GM12878 (cell line): Measurements from ENCODE around the gene LYZ. TPM values are rescaled to one million over a fixed set of nuclear protein-coding genes. Genes with fewer than 3 reads are reported as not detected.

ENCODE experiments used
- ATAC-seq: fragments of 200-7000 bp; cut with Tn5 transposase; 3 replicates; pipeline ENCODE4 v1.9.1; 2020; ENCODE audit warnings: mild to moderate bottlenecking, moderate library complexity
- BruUV-seq: library from RNA; stranded (reverse); fragments of 400-500 nt; replicated peaks from 2 replicates; lab custom pipeline; 2021; lab: Mats Ljungman, UMichigan
- CTCF ChIA-PET: fragments of 300-600 bp; sonication (Branson Sonifier 250); formaldehyde crosslinking; extraction: SDS; loops from one replicate; lab custom pipeline; 2021; ENCODE audit warnings: inconsistent platforms; lab: Yijun Ruan, JAX
- POLR2A ChIA-PET: fragments of 350-600 bp; formaldehyde crosslinking; extraction: SDS; loops from one replicate; lab custom pipeline; 2021; ENCODE audit warnings: inconsistent platforms; lab: Charles Lee
- RAD21 ChIA-PET: fragments of 300-600 bp; sonication (Branson Sonifier 250); formaldehyde crosslinking; loops from one replicate; lab custom pipeline; 2023; ENCODE audit warnings: antibody characterized with exemption; ENCODE audit not compliant: unreplicated experiment; lab: Charles Lee
- SMC1A ChIA-PET: fragments of 300-600 bp; sonication (Branson Sonifier 250); formaldehyde crosslinking; loops from one replicate; lab custom pipeline; 2023; ENCODE audit not compliant: unreplicated experiment, uncharacterized antibody; lab: Charles Lee
- DNase-seq: peaks from one replicate; pipeline ENCODE4 v3.0.0-alpha.2; 2011; ENCODE audit warnings: low read depth, low spot score
- FAIRE-seq: peaks from 3 replicates; lab custom pipeline; 2011; peaks lifted over from hg19 to GRCh38; lab: Jason Lieb, UNC
- H2AFZ ChIP-seq: 2 replicates; pipeline ENCODE4 v1.6.0; 2011; ENCODE audit warnings: low read depth, low read length, control low read depth; ENCODE audit not compliant: control insufficient read depth
- H3K27ac ChIP-seq: 2 replicates; pipeline ENCODE4 v1.5.1; 2011; ENCODE audit warnings: control low read depth; ENCODE audit not compliant: control insufficient read depth, insufficient read depth
- H3K27me3 ChIP-seq, 2 experiments: replicated peaks in 1 of 2; 2 replicates each; pipeline versions ENCODE4 v1.6.0 to v1.6.1; 2011; ENCODE audit warnings: low read length in 1 of 2; ENCODE audit not compliant: control insufficient read depth in 2 of 2, insufficient read depth in 2 of 2
- H3K36me3 ChIP-seq, 2 experiments: 2 replicates each; pipeline ENCODE4 v1.5.1; 2011; ENCODE audit warnings: low read length in 1 of 2; ENCODE audit not compliant: control insufficient read depth in 2 of 2, insufficient read depth in 2 of 2
- H3K4me1 ChIP-seq: 2 replicates; pipeline ENCODE4 v1.6.1; 2011; ENCODE audit warnings: mild to moderate bottlenecking, low read length, moderate library complexity, mixed read lengths; ENCODE audit not compliant: control insufficient read depth, insufficient read depth
- H3K4me2 ChIP-seq: 2 replicates; pipeline ENCODE4 v1.6.0; 2011; ENCODE audit warnings: control low read depth; ENCODE audit not compliant: control insufficient read depth, insufficient read depth
- H3K4me3 ChIP-seq: fragments of 200-600 bp; sonication (generic); 2 replicates; pipeline ENCODE4 v1.5.1; 2016
- H3K79me2 ChIP-seq: 2 replicates; pipeline ENCODE4 v1.6.0; 2011; ENCODE audit warnings: low read length; ENCODE audit not compliant: control insufficient read depth, insufficient read depth
- H3K9ac ChIP-seq: 2 replicates; pipeline ENCODE4 v1.8.0; 2011; ENCODE audit warnings: low read length, control low read depth, mixed read lengths; ENCODE audit not compliant: control insufficient read depth, insufficient read depth
- H3K9me3 ChIP-seq: replicated peaks from 3 replicates; pipeline ENCODE4 v1.5.1; 2011; ENCODE audit warnings: mild to moderate bottlenecking, low read length; ENCODE audit not compliant: control insufficient read depth, insufficient read depth
- H4K20me1 ChIP-seq: 2 replicates; pipeline ENCODE4 v1.6.0; 2011; ENCODE audit not compliant: control insufficient read depth, insufficient read depth
- BRCA1 ChIP-seq: IDR thresholded peaks from 2 replicates; pipeline ENCODE4 v1.6.1; 2011; ENCODE audit warnings: low read depth, low read length, improper control_type of control experiment
- CBX5 ChIP-seq: sonication (generic); IDR thresholded peaks from 2 replicates; pipeline ENCODE4 v1.6.1; 2016; ENCODE audit warnings: low read depth, moderate library complexity, mild to moderate bottlenecking, inconsistent platforms
- FOXM1 ChIP-seq: IDR thresholded peaks from 2 replicates; pipeline ENCODE4 v1.6.1; 2012; ENCODE audit warnings: low read depth, mild to moderate bottlenecking, inconsistent platforms, low read length, moderate library complexity
- TCF7 ChIP-seq: IDR thresholded peaks from 2 replicates; pipeline ENCODE4 v1.6.1; 2014; ENCODE audit warnings: antibody characterized with exemption, borderline replicate concordance
- ZNF622 ChIP-seq: fragments of 450-650 bp; IDR thresholded peaks from 2 replicates; pipeline ENCODE4 v1.6.1; 2017; ENCODE audit warnings: mild to moderate bottlenecking, inconsistent platforms
- WGBS: methylation state at CpG from one replicate; pipeline ENCODE4 v1.1.6; 2016; ENCODE audit warnings: low lambda C conversion rate; ENCODE audit not compliant: insufficient replicate concordance, insufficient coverage; ENCODE audit errors: missing lambda C conversion rate; 5-methylcytosine and 5-hydroxymethylcytosine counted together
- in situ Hi-C: fragments of 300-500 bp; cut with MboI; formaldehyde crosslinking; loops from 9 replicates; pipeline ENCODE4 v1.14.3; 2018; ENCODE audit warnings: mixed read lengths
- intact Hi-C: fragments of 100-400 bp; cut with micrococcal nuclease; formaldehyde crosslinking; loops from one replicate; pipeline ENCODE4 v1.14.2; 2022; ENCODE audit not compliant: unreplicated experiment
- polyA plus RNA-seq, 11 experiments: library from polyadenylated mRNA; depleted of rRNA in 4 of 11; unstranded in 6 of 11; stranded (reverse) in 5 of 11; fragments of >200 nt; fragmentation: Nextera tagmentation in 4 of 11; fragmentation: Illumina TruSeq in 1 of 11; extraction: Ambion mirVana in 4 of 11; extraction: Trizol in 1 of 11; gene quantifications; 1 replicate in 1 of 11; 2 replicates in 10 of 11; pipeline versions ENCODE4 v1.2.1 to v1.2.3, GENCODE V29; 2011 to 2016; ENCODE audit warnings: inconsistent platforms in 2 of 11, missing spikeins in 2 of 11, low read depth in 1 of 11
- total RNA-seq, 4 experiments: library from RNA; depleted of rRNA in 3 of 4; stranded (reverse); fragments of >200 nt in 3 of 4; fragmentation: Illumina TruSeq in 1 of 4; extraction: Trizol in 1 of 4; gene quantifications; 2 replicates each; pipeline versions ENCODE4 v1.2.1 to v1.2.3, GENCODE V29; 2013 to 2021
- TF ChIP-seq, protein P1 (sequence below): IDR thresholded peaks from 2 replicates; pipeline ENCODE4 v1.6.1; 2011; ENCODE audit warnings: low read depth, low read length, improper control_type of control experiment, borderline replicate concordance
- TF ChIP-seq, protein P2 (sequence below): fragments of 450-650 bp; formaldehyde crosslinking; IDR thresholded peaks from 2 replicates; pipeline ENCODE4 v1.4.0; 2020; ENCODE audit warnings: mild to moderate bottlenecking, moderate library complexity

LYZ gene
- total and polyA plus RNA-seq, 10 of the 15 experiments (the other 5 are each of a cell fraction or from before 2014, with no cell fraction given), result 1.9 TPM; not detected in 9

GRCh38 chr12:69354172-69354555 lies 6.0 kb downstream of the LYZ start:
- POLR2A ChIA-PET, result interaction anchor here (0.7 kb wide), 1 partner anchor 934 kb away, joined by 3 read pairs; no protein-coding TSS in a partner anchor
- no peak for FAIRE-seq
- no peak overlapping the region for H3K4me2 ChIP-seq
- intact Hi-C loops (no loop called here), in situ Hi-C loops (no loop called here)
- no peak overlapping the region for H2AFZ ChIP-seq
- no peak for ATAC-seq
- no TSS peak for BruUV-seq
- no peaks in the 10 kb centered on the region for H3K36me3 ChIP-seq
- no peaks in the 10 kb centered on the region for H4K20me1 ChIP-seq
- H3K4me3 ChIP-seq, result no peak overlapping the region
- DNase-seq, result no peak
- H3K9ac ChIP-seq, result no peak overlapping the region
- 0% methylated on average over 1 of the region's 1 CpG for WGBS
- RAD21 ChIA-PET, result interaction anchor here (0.6 kb wide), 1 partner anchor 73 kb away, joined by 3 read pairs; no protein-coding TSS in a partner anchor
- H3K9me3 ChIP-seq, result no peaks in the 10 kb centered on the region
- CTCF ChIA-PET, result interaction anchor here (1.0 to 2.0 kb wide), 4 partner anchors 11 to 287 kb away, joined by 3 to 10 read pairs (median 4); no protein-coding TSS in a partner anchor
- TF ChIP-seq, protein P1, sequence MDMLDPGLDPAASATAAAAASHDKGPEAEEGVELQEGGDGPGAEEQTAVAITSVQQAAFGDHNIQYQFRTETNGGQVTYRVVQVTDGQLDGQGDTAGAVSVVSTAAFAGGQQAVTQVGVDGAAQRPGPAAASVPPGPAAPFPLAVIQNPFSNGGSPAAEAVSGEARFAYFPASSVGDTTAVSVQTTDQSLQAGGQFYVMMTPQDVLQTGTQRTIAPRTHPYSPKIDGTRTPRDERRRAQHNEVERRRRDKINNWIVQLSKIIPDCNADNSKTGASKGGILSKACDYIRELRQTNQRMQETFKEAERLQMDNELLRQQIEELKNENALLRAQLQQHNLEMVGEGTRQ, result no peak
- TF ChIP-seq CBX5, result no peak
- no peak for TF ChIP-seq BRCA1
- TF ChIP-seq ZNF622, result no peak
- TF ChIP-seq TCF7, result no peak
- no peak for TF ChIP-seq FOXM1
- TF ChIP-seq, protein P2, sequence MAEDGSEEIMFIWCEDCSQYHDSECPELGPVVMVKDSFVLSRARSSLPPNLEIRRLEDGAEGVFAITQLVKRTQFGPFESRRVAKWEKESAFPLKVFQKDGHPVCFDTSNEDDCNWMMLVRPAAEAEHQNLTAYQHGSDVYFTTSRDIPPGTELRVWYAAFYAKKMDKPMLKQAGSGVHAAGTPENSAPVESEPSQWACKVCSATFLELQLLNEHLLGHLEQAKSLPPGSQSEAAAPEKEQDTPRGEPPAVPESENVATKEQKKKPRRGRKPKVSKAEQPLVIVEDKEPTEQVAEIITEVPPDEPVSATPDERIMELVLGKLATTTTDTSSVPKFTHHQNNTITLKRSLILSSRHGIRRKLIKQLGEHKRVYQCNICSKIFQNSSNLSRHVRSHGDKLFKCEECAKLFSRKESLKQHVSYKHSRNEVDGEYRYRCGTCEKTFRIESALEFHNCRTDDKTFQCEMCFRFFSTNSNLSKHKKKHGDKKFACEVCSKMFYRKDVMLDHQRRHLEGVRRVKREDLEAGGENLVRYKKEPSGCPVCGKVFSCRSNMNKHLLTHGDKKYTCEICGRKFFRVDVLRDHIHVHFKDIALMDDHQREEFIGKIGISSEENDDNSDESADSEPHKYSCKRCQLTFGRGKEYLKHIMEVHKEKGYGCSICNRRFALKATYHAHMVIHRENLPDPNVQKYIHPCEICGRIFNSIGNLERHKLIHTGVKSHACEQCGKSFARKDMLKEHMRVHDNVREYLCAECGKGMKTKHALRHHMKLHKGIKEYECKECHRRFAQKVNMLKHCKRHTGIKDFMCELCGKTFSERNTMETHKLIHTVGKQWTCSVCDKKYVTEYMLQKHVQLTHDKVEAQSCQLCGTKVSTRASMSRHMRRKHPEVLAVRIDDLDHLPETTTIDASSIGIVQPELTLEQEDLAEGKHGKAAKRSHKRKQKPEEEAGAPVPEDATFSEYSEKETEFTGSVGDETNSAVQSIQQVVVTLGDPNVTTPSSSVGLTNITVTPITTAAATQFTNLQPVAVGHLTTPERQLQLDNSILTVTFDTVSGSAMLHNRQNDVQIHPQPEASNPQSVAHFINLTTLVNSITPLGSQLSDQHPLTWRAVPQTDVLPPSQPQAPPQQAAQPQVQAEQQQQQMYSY, result no peak
- no peaks in the 10 kb centered on the region for H3K27me3 ChIP-seq
- no peaks in the 10 kb centered on the region; the same call in 1 of the 2 replicates for H3K4me1 ChIP-seq
- no peak overlapping the region for H3K27ac ChIP-seq
- SMC1A ChIA-PET, result interaction anchor here (0.7 to 1.9 kb wide), 3 partner anchors 63 to 225 kb away, joined by 3 to 4 read pairs (median 3); no protein-coding TSS in a partner anchor
- no peaks in the 10 kb centered on the region for H3K79me2 ChIP-seq
